H1 (cell line): ENCODE results near the gene DLG4. TPM values are rescaled to one million over a fixed set of nuclear protein-coding genes. Genes with fewer than 3 reads are reported as not detected.
A peak's percentile ranks its signal among the peaks of the same experiment; 100 is the strongest.

Source experiments
- CTCF ChIA-PET: fragments of 300-600 bp; sonication (Branson Sonifier 250); formaldehyde crosslinking; loops from one replicate; lab custom pipeline; 2021; ENCODE audit not compliant: partially characterized antibody; lab: Charles Lee
- POLR2A ChIA-PET: fragments of 300-600 bp; sonication (Branson Sonifier 250); formaldehyde crosslinking; loops from one replicate; lab custom pipeline; 2021; ENCODE audit warnings: inconsistent platforms; ENCODE audit not compliant: partially characterized antibody; lab: Charles Lee
- DNase-seq, 2 experiments: peaks; one replicate each; pipeline versions ENCODE4 v3.0.0 to v3.0.0-alpha.2; 2010 to 2022; ENCODE audit warnings: low spot score in 2 of 2, low read depth in 1 of 2, mixed read lengths in 1 of 2
- FAIRE-seq: peaks from 2 replicates; lab custom pipeline; 2011; peaks lifted over from hg19 to GRCh38; lab: Jason Lieb, UNC
- H2AFZ ChIP-seq: 2 replicates; pipeline ENCODE4 v1.8.1; 2012; ENCODE audit warnings: low read length, inconsistent platforms
- H2AK5ac ChIP-seq: 2 replicates; pipeline ENCODE4 v1.6.1; 2013; ENCODE audit warnings: low read depth, low read length
- H2BK120ac ChIP-seq: replicated peaks from 2 replicates; pipeline ENCODE3; 2013; ENCODE audit warnings: low read depth, low read length, inconsistent platforms
- H2BK12ac ChIP-seq: 2 replicates; pipeline ENCODE4 v1.6.1; 2013; ENCODE audit warnings: low read depth, low read length
- H2BK15ac ChIP-seq: 2 replicates; pipeline ENCODE4 v1.6.1; 2013; ENCODE audit warnings: low read length
- H2BK20ac ChIP-seq: 2 replicates; pipeline ENCODE4 v1.6.1; 2013; ENCODE audit warnings: low read length
- H2BK5ac ChIP-seq: 2 replicates; pipeline ENCODE4 v1.6.1; 2013; ENCODE audit warnings: low read depth, low read length
- H3K14ac ChIP-seq: 2 replicates; pipeline ENCODE4 v1.6.1; 2013; ENCODE audit warnings: inconsistent platforms; ENCODE audit not compliant: insufficient read length
- H3K18ac ChIP-seq: 2 replicates; pipeline ENCODE4 v1.6.1; 2013; ENCODE audit warnings: low read length; ENCODE audit errors: extremely low read depth
- H3K23ac ChIP-seq: 2 replicates; pipeline ENCODE4 v1.6.1; 2013; ENCODE audit warnings: inconsistent platforms; ENCODE audit not compliant: insufficient read length
- H3K23me2 ChIP-seq: 2 replicates; pipeline ENCODE4 v1.6.1; 2013; ENCODE audit warnings: low read depth, low read length
- H3K27ac ChIP-seq: 2 replicates; pipeline ENCODE4 v1.6.1; 2011; ENCODE audit warnings: low read depth, low read length, inconsistent platforms
- H3K27me3 ChIP-seq, 4 experiments: replicated peaks in 1 of 4; 1 replicate in 1 of 4; 2 replicates in 3 of 4; pipeline versions ENCODE4 v1.6.1 to v1.8.1; 2011 to 2013; ENCODE audit warnings: low read length in 3 of 4, mild to moderate bottlenecking in 3 of 4, inconsistent platforms in 2 of 4, mixed read lengths in 2 of 4, moderate library complexity in 1 of 4; ENCODE audit not compliant: control insufficient read depth in 3 of 4, insufficient read depth in 3 of 4; ENCODE audit errors: extremely low read depth in 1 of 4
- H3K36me3 ChIP-seq, 4 experiments: 2 replicates each; pipeline versions ENCODE4 v1.6.1 to v1.8.1; 2011 to 2013; ENCODE audit warnings: mild to moderate bottlenecking in 4 of 4, low read length in 3 of 4, moderate library complexity in 2 of 4, control low read depth in 1 of 4, inconsistent platforms in 1 of 4; ENCODE audit not compliant: insufficient read depth in 4 of 4, control insufficient read depth in 2 of 4
- H3K4ac ChIP-seq: replicated peaks from 2 replicates; pipeline ENCODE3; 2013; ENCODE audit warnings: low read length, low read depth, mixed read lengths, inconsistent platforms; ENCODE audit not compliant: insufficient read length
- H3K4me1 ChIP-seq, 4 experiments: replicated peaks in 1 of 4; 1 replicate in 1 of 4; 2 replicates in 3 of 4; pipeline versions ENCODE4 v1.6.1 to v1.8.1; 2011 to 2013; ENCODE audit warnings: low read length in 3 of 4, inconsistent platforms in 2 of 4, mixed read lengths in 1 of 4; ENCODE audit not compliant: insufficient read depth in 4 of 4, control insufficient read depth in 3 of 4
- H3K4me2 ChIP-seq, 2 experiments: 2 replicates each; pipeline versions ENCODE4 v1.6.1 to v1.8.1; 2011 to 2013; ENCODE audit warnings: low read depth in 2 of 2, low read length in 2 of 2, control low read depth in 1 of 2, inconsistent platforms in 1 of 2, mild to moderate bottlenecking in 1 of 2; ENCODE audit not compliant: insufficient read depth in 1 of 2
- H3K4me3 ChIP-seq, 4 experiments: fragments of 200-600, 300-600 bp in 1 of 4; sonication (generic), shearing (Covaris generic), sonication (Bioruptor Twin) in 1 of 4; 2 replicates each; pipeline versions ENCODE4 v1.5.1 to v1.8.1; 2011 to 2016; ENCODE audit warnings: low read length in 4 of 4, low read depth in 3 of 4, control low read depth in 2 of 4, inconsistent platforms in 2 of 4, mild to moderate bottlenecking in 2 of 4, mixed read lengths in 1 of 4, moderate library complexity in 1 of 4; ENCODE audit not compliant: insufficient read depth in 2 of 4; ENCODE audit errors: extremely low read depth in 1 of 4
- H3K56ac ChIP-seq: replicated peaks from 2 replicates; pipeline ENCODE3; 2013; ENCODE audit warnings: low read depth, mild to moderate bottlenecking, mixed read lengths, low read length, inconsistent platforms; ENCODE audit not compliant: insufficient read length
- H3K79me1 ChIP-seq: 2 replicates; pipeline ENCODE4 v1.6.1; 2013; ENCODE audit warnings: low read depth, low read length, control low read depth
- H3K79me2 ChIP-seq, 2 experiments: 2 replicates each; pipeline versions ENCODE4 v1.6.1 to v1.8.1; 2012 to 2013; ENCODE audit warnings: low read length in 2 of 2, mild to moderate bottlenecking in 2 of 2, inconsistent platforms in 1 of 2; ENCODE audit not compliant: insufficient read depth in 2 of 2, control insufficient read depth in 1 of 2
- H3K9ac ChIP-seq, 4 experiments: replicated peaks in 1 of 4; 1 replicate in 1 of 4; 2 replicates in 3 of 4; pipeline versions ENCODE4 v1.6.1 to v1.8.1; 2011 to 2013; ENCODE audit warnings: low read depth in 3 of 4, low read length in 3 of 4, control low read depth in 2 of 4, mild to moderate bottlenecking in 2 of 4, moderate library complexity in 2 of 4, inconsistent platforms in 1 of 4; ENCODE audit errors: extremely low read depth in 1 of 4
- H3K9me3 ChIP-seq, 2 experiments: 2 replicates each; pipeline versions ENCODE4 v1.6.1 to v1.8.1; 2012 to 2013; ENCODE audit warnings: mild to moderate bottlenecking in 2 of 2, moderate library complexity in 2 of 2, control low read depth in 1 of 2, inconsistent platforms in 1 of 2, low read depth in 1 of 2, low read length in 1 of 2, mixed read lengths in 1 of 2; ENCODE audit not compliant: insufficient read depth in 2 of 2
- H4K20me1 ChIP-seq, 2 experiments: replicated peaks in 1 of 2; 2 replicates each; pipeline versions ENCODE3 to v1.8.1; 2011 to 2013; ENCODE audit warnings: inconsistent platforms in 2 of 2, low read length in 2 of 2, mild to moderate bottlenecking in 1 of 2; ENCODE audit not compliant: insufficient read depth in 2 of 2, control insufficient read depth in 1 of 2
- H4K5ac ChIP-seq: 2 replicates; pipeline ENCODE4 v1.6.1; 2013; ENCODE audit warnings: low read length, low read depth, mixed read lengths, inconsistent platforms; ENCODE audit not compliant: insufficient read length
- H4K8ac ChIP-seq: 2 replicates; pipeline ENCODE4 v1.8.0; 2013; ENCODE audit warnings: mild to moderate bottlenecking, moderate library complexity, low read length, inconsistent platforms; ENCODE audit not compliant: insufficient read depth; ENCODE audit errors: extremely low read depth
- H4K91ac ChIP-seq: replicated peaks from 2 replicates; pipeline ENCODE3; 2013; ENCODE audit warnings: low read length, mixed read lengths, inconsistent platforms; ENCODE audit not compliant: insufficient read length
- BACH1 ChIP-seq: IDR thresholded peaks from 2 replicates; pipeline ENCODE4 v1.6.1; 2012; ENCODE audit warnings: low read length, improper control_type of control experiment
- EGR1 ChIP-seq: IDR thresholded peaks from 2 replicates; pipeline ENCODE4 v1.6.1; 2011; ENCODE audit warnings: low read depth, low read length, borderline replicate concordance
- EP300 ChIP-seq, 2 experiments: IDR thresholded peaks; 1 replicate in 1 of 2; 2 replicates in 1 of 2; pipeline ENCODE4 v1.6.1; 2011 to 2012; ENCODE audit warnings: low read depth in 2 of 2, low read length in 2 of 2, mild to moderate bottlenecking in 2 of 2, borderline replicate concordance in 1 of 2, inconsistent platforms in 1 of 2, moderate library complexity in 1 of 2
- JUN ChIP-seq: IDR thresholded peaks from 2 replicates; pipeline ENCODE4 v1.6.1; 2011; ENCODE audit warnings: low read depth, mild to moderate bottlenecking, improper control_type of control experiment, low read length
- JUND ChIP-seq: IDR thresholded peaks from 2 replicates; pipeline ENCODE4 v1.6.1; 2011; ENCODE audit warnings: mild to moderate bottlenecking, improper control_type of control experiment, low read length
- KDM1A ChIP-seq: fragments of 200-600, 300-600 bp; sonication (generic); IDR thresholded peaks from 2 replicates; pipeline ENCODE4 v1.7.1; 2016; ENCODE audit warnings: mild to moderate bottlenecking, low read length, borderline replicate concordance
- NANOG ChIP-seq: IDR thresholded peaks from 2 replicates; pipeline ENCODE4 v1.6.1; 2011; ENCODE audit warnings: low read length, low read depth, mild to moderate bottlenecking, inconsistent platforms; ENCODE audit not compliant: insufficient read depth, poor library complexity, severe bottlenecking
- RFX5 ChIP-seq: IDR thresholded peaks from 2 replicates; pipeline ENCODE4 v1.6.1; 2011; ENCODE audit warnings: low read depth, low read length, improper control_type of control experiment, borderline replicate concordance
- SRF ChIP-seq: IDR thresholded peaks from 2 replicates; pipeline ENCODE4 v1.6.1; 2011; ENCODE audit warnings: mild to moderate bottlenecking, low read depth, low read length, moderate library complexity
- YY1 ChIP-seq: IDR thresholded peaks from 2 replicates; pipeline ENCODE4 v1.6.1; 2011; ENCODE audit warnings: low read depth, mild to moderate bottlenecking, low read length
- WGBS, 2 experiments: shearing (Covaris generic) in 1 of 2; methylation state at CpG; one replicate each; pipeline versions ENCODE4 v1.1.6 to v1.1.7; 2013 to 2015; ENCODE audit warnings: low lambda C conversion rate in 2 of 2, mixed read lengths in 2 of 2, inconsistent platforms in 1 of 2, low coverage in 1 of 2, missing lambda C conversion rate in 1 of 2; ENCODE audit not compliant: insufficient replicate concordance in 2 of 2, insufficient coverage in 1 of 2, insufficient read length in 1 of 2; ENCODE audit errors: extremely low coverage in 1 of 2, missing lambda C conversion rate in 1 of 2; 5-methylcytosine and 5-hydroxymethylcytosine counted together
- polyA plus RNA-seq, 7 experiments: library from polyadenylated mRNA; depleted of rRNA in 3 of 7; stranded (reverse) in 5 of 7; unstranded in 2 of 7; fragments of >200 nt in 5 of 7; fragments of 200-250 nt in 2 of 7; gene quantifications; 1 replicate in 5 of 7; 2 replicates in 1 of 7; 4 replicates in 1 of 7; pipeline versions ENCODE4 v1.2.1 to v1.2.3, GENCODE V29; 2011 to 2013; ENCODE audit warnings: missing spikeins in 2 of 7, mixed read lengths in 2 of 7
- total RNA-seq: library from RNA; stranded (reverse); fragmentation: NEBNext Ultra II Directional; extraction: Animal tissue kit (Norgen Biotek cat#: 25700); gene quantifications from 2 replicates; pipeline ENCODE4 v1.2.1, GENCODE V29; 2021

DLG4 gene
- total and polyA plus RNA-seq, 2 of the 8 experiments (the other 6 are each of a cell fraction or from before 2014, with no cell fraction given): 18.9 to 45.9 TPM

GRCh38 chr17:7241783-7242716, 22.4 kb upstream of the DLG4 start, which contains the start of gene GABARAP:
GABARAP (minus strand) TSS chr17:7242449; CDS start chr17:7242330, 119 bp downstream.
- FAIRE-seq (peak; percentile 65), DNase-seq (peak in 1 of 2 experiments; percentile 97)
- peak within 1 kb of the TSS; percentile 34 for H2BK120ac ChIP-seq
- peak within 1 kb of the TSS; percentile 63 for H3K4ac ChIP-seq
- peak within 1 kb of the TSS; percentile 64; the same call in 1 of the 2 replicates for H2BK12ac ChIP-seq
- peaks cover 8% of the 10 kb centered on the region for H3K79me1 ChIP-seq
- H2AK5ac ChIP-seq: peak within 1 kb of the TSS; percentile 45; the same call in 1 of the 2 replicates
- ChIA-PET CTCF (interaction anchor here (0.8 to 4.1 kb wide), 13 partner anchors 9 to 215 kb away, joined by 3 to 27 read pairs (median 4); partner anchors contain the start of genes ACADVL and SLC2A4), POLR2A (interaction anchor here (0.8 to 19.7 kb wide), 22 partner anchors 6 to 347 kb away, joined by 3 to 386 read pairs (median 6); partner anchors contain the start of genes ACADVL, CD68, CLDN7 and CTDNEP1)
- peak within 1 kb of the TSS; percentile 88 for H4K8ac ChIP-seq
- 1% methylated on average over 24 of the region's 62 CpGs; no CpG with 5 or more reads in 1 of the 2 experiments for WGBS, 2 experiments
- peaks cover 9 to 42% (median 24%) of the 10 kb centered on the region in 4 experiments; a peak in 6 of 8 replicates for H3K36me3 ChIP-seq
- H3K4me1 ChIP-seq: peaks cover 8 to 18% (median 10%) of the 10 kb centered on the region in 4 experiments
- no peaks in the 10 kb centered on the region for H3K9me3 ChIP-seq
- H3K4me3 ChIP-seq: peak within 1 kb of the TSS; percentile 73 to 90 (median 84)
- peak within 1 kb of the TSS; percentile 98 for H3K18ac ChIP-seq
- H4K5ac ChIP-seq: peak within 1 kb of the TSS; percentile 84
- H3K4me2 ChIP-seq: peak within 1 kb of the TSS; percentile 92 to 93
- no peaks in the 10 kb centered on the region for H3K27me3 ChIP-seq
- 0 out of 2 replicates have a peak within 1 kb of the TSS, but pooled peaks have one; percentile 5 for H2BK15ac ChIP-seq
- H4K91ac ChIP-seq: peak within 1 kb of the TSS; percentile 71
- H3K27ac ChIP-seq: peak within 1 kb of the TSS; percentile 94
- H2BK5ac ChIP-seq: peak within 1 kb of the TSS; percentile 99
- no peak within 1 kb of the TSS for H3K23ac ChIP-seq
- peak within 1 kb of the TSS; percentile 92 for H2AFZ ChIP-seq
- H2BK20ac ChIP-seq: no peak within 1 kb of the TSS
- no peak within 1 kb of the TSS for H3K14ac ChIP-seq
- H3K23me2 ChIP-seq: peaks cover 18% of the 10 kb centered on the region
- H4K20me1 ChIP-seq: peaks cover 2 to 4% of the 10 kb centered on the region in 2 experiments
- peak within 1 kb of the TSS; percentile 83 to 98 (median 94) for H3K9ac ChIP-seq
- peaks cover 0 to 36% of the 10 kb centered on the region in 2 experiments; a peak in 2 of 4 replicates for H3K79me2 ChIP-seq
- H3K56ac ChIP-seq: peak within 1 kb of the TSS; percentile 63
- TF ChIP-seq BACH1 (no peak), JUN (no peak), KDM1A (no peak), RFX5 (no peak), YY1 (no peak), EGR1 (peak; percentile 71; the same call in 1 of the 2 replicates), JUND (no peak), NANOG (no peak), SRF (no peak), EP300 (IDR thresholded peaks at IDR 0.05; ENCODE audit: borderline replicate concordance in 1 of 2, low read depth in 2 of 2, low read length in 2 of 2) (no peak)
